OCI-LY3 (cell line): ENCODE results near the gene SRC.

Source experiments
- H2AFZ ChIP-seq: fragments of 200-600, 300-600 bp; shearing (Covaris generic); 2 replicates; pipeline ENCODE4 v1.6.0; 2014; ENCODE audit warnings: antibody characterized with exemption, low read depth, low read length
- H3K27ac ChIP-seq: fragments of 200-600, 300-600 bp; sonication (generic); 2 replicates; pipeline ENCODE4 v1.5.1; 2014; ENCODE audit warnings: mild to moderate bottlenecking, low read length, moderate library complexity, mixed read lengths
- H3K27me3 ChIP-seq: fragments of 200-600, 300-600 bp; sonication (generic); 2 replicates; pipeline ENCODE4 v1.6.1; 2014; ENCODE audit warnings: low read depth, low read length, mixed read lengths
- H3K36me3 ChIP-seq: fragments of 200-600, 300-600 bp; sonication (generic); replicated peaks from 2 replicates; pipeline ENCODE3; 2014; ENCODE audit warnings: low read depth, low read length, mixed read lengths
- H3K4me1 ChIP-seq: fragments of 300-600, 200-600 bp; sonication (generic); 2 replicates; pipeline ENCODE4 v1.6.1; 2014; ENCODE audit warnings: low read length, mixed read lengths
- H3K4me2 ChIP-seq: fragments of 200-600, 300-600 bp; sonication (generic); 2 replicates; pipeline ENCODE4 v1.6.1; 2014; ENCODE audit warnings: low read length, mixed read lengths
- H3K4me3 ChIP-seq: fragments of 300-600, 200-600 bp; sonication (generic); 2 replicates; pipeline ENCODE4 v1.5.1; 2014; ENCODE audit warnings: antibody characterized with exemption, mild to moderate bottlenecking, low read length, moderate library complexity
- H3K79me2 ChIP-seq: fragments of 300-600, 200-600 bp; shearing (Covaris generic); 2 replicates; pipeline ENCODE4 v1.6.1; 2014; ENCODE audit warnings: mild to moderate bottlenecking, low read length, mixed read lengths
- H3K9ac ChIP-seq: fragments of 300-600, 200-600 bp; shearing (Covaris generic); 2 replicates; pipeline ENCODE4 v1.6.0; 2014; ENCODE audit warnings: mild to moderate bottlenecking, low read length, moderate library complexity
- H3K9me3 ChIP-seq: fragments of 200-600, 300-600 bp; shearing (Covaris generic); 2 replicates; pipeline ENCODE4 v1.6.1; 2014; ENCODE audit warnings: low read length, mixed read lengths; ENCODE audit not compliant: insufficient read depth
- H4K20me1 ChIP-seq: fragments of 200-600, 300-600 bp; sonication (generic); 2 replicates; pipeline ENCODE4 v1.6.1; 2016; ENCODE audit warnings: low read length, mixed read lengths; ENCODE audit not compliant: insufficient read depth
- EZH2phosphoT487 ChIP-seq: fragments of 200-600 bp; shearing (Covaris generic); IDR thresholded peaks from 2 replicates; pipeline ENCODE4 v1.6.1; 2018; ENCODE audit warnings: antibody characterized with exemption, mixed run types, low read depth
- TF ChIP-seq, protein P1 (sequence below): fragments of 200-600, 300-600 bp; sonication (generic); IDR thresholded peaks from 2 replicates; pipeline ENCODE4 v1.5.1; 2014; ENCODE audit warnings: antibody characterized with exemption, low read length, low read depth

Gene SRC

GRCh38 chr20:37454636-37455385, 108.9 kb downstream of the SRC start:
- TF ChIP-seq EZH2phosphoT487: no peak
- TF ChIP-seq, protein P1, sequence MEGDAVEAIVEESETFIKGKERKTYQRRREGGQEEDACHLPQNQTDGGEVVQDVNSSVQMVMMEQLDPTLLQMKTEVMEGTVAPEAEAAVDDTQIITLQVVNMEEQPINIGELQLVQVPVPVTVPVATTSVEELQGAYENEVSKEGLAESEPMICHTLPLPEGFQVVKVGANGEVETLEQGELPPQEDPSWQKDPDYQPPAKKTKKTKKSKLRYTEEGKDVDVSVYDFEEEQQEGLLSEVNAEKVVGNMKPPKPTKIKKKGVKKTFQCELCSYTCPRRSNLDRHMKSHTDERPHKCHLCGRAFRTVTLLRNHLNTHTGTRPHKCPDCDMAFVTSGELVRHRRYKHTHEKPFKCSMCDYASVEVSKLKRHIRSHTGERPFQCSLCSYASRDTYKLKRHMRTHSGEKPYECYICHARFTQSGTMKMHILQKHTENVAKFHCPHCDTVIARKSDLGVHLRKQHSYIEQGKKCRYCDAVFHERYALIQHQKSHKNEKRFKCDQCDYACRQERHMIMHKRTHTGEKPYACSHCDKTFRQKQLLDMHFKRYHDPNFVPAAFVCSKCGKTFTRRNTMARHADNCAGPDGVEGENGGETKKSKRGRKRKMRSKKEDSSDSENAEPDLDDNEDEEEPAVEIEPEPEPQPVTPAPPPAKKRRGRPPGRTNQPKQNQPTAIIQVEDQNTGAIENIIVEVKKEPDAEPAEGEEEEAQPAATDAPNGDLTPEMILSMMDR: no peak
- H3K27ac ChIP-seq: no peak overlapping the region

More at GRCh38 chr20:37454636-37455385, 108.9 kb downstream of the SRC start:
- Histone ChIP-seq H3K4me1 (no peaks in the 10 kb centered on the region), H3K36me3 (no peaks in the 10 kb centered on the region), H3K4me2 (no peak overlapping the region), H2AFZ (no peak overlapping the region), H3K9ac (no peak overlapping the region), H3K79me2 (no peaks in the 10 kb centered on the region), H3K4me3 (no peak overlapping the region), H4K20me1 (no peaks in the 10 kb centered on the region), H3K9me3 (peaks cover 26% of the 10 kb centered on the region), H3K27me3 (peaks cover 53% of the 10 kb centered on the region)
